Activated CD4-positive, alpha-beta T cell treated with anti-CD3 and anti-CD28 coated beads for 24 hours (primary cell): Measurements from ENCODE around the gene PRG2.
A peak's percentile ranks its signal among the peaks of the same experiment; 100 is the strongest.

ENCODE experiments used
- DNase-seq, 2 donors: peaks; one replicate each; pipeline ENCODE4 v3.0.0-alpha.2; 2020; ENCODE audit warnings: low read depth in 2 of 2

Gene PRG2, protein sequence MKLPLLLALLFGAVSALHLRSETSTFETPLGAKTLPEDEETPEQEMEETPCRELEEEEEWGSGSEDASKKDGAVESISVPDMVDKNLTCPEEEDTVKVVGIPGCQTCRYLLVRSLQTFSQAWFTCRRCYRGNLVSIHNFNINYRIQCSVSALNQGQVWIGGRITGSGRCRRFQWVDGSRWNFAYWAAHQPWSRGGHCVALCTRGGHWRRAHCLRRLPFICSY

GRCh38 chr11:57390535-57390934, at the start of gene PRG2:
TSS of gene PRG2 (minus strand) at chr11:57390650. CDS start at chr11:57389944, 706 bp downstream.
- DNase-seq, result no peak

DNA sequence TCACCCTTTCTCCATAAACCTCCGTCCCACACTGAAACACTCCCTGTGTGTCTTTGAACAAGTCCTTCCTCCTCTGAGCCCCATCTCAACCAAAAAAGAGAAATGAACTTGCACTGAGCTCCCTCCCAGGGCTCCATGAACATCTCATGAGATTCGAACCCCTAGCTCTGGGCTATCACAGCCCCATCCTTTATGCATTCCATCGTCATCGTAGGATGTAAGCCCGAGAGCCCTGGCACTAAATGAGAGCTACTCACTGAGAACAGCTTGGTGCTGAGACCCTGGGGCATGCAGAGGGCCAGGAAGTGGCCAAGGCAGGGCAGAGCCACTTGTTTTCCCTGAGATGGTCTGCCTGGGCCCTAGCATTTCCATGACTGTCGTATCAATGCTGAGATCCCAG, 49.3 kb upstream of the PRG2 start:
- no peak for DNase-seq

DNA sequence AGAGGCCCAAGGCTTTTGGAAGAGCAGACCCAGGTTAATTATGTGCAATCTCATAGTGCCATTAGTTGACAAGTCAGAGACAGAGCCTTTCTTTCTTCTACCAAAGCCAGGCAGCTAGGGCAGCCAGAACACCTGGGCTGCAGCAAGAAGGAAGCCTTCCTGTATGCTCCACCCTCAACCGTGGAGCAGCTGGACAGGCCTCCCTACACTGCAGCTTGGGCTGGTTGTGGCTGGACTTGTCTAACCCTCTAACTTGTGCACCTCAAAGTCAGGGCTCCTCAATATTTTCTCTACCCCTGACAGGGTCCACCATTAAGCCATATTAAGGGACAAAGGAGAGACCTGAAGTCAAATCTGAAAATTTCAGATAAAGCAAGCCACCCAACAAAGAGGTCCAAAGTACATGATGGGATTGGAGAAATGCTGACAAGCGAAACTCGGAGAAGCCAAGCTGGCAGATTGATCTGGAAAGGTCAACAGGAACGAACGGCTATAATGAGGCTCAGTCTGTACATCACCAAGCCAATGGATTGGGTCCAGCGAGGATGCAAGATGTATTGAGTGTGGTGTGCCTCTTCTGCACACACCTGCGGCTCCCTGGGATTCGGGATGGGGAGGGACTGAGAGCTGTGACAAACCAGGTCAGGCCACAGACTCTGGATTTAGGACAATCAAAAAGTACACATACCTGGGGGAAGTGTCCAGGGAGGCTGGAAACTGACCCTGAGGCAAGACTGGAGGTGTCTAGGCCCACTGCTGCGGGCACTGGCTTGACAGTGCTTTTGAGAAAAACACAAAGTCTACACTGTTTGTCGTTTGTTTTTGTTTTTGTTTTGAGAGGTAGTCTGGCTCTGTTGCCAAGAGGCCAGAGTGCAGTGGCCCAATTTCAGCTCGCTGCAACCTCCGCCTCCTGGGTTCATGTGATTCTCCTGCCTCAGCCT, 48.2 kb upstream of the PRG2 start:
- no peak for DNase-seq

DNA sequence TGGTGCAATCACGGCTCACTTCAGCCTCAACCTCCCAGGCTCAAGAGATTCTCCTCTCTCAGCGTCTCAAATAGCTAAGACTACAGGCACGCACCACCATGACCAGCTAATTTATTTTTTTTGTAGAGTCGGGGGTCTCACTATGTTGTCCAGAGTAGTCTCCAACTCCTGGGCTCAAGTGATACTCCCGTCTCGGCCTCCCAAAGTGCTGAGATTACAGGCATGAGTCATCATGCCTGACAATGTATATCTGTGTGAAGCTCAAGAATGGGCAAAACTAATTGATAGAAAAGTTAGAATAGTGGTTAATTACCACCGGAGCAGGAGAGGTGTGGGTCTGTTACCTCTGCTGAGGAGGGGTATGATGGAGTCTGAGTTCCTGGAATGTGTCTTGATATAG, 45.6 kb upstream of the PRG2 start:
- no peak for DNase-seq

DNA sequence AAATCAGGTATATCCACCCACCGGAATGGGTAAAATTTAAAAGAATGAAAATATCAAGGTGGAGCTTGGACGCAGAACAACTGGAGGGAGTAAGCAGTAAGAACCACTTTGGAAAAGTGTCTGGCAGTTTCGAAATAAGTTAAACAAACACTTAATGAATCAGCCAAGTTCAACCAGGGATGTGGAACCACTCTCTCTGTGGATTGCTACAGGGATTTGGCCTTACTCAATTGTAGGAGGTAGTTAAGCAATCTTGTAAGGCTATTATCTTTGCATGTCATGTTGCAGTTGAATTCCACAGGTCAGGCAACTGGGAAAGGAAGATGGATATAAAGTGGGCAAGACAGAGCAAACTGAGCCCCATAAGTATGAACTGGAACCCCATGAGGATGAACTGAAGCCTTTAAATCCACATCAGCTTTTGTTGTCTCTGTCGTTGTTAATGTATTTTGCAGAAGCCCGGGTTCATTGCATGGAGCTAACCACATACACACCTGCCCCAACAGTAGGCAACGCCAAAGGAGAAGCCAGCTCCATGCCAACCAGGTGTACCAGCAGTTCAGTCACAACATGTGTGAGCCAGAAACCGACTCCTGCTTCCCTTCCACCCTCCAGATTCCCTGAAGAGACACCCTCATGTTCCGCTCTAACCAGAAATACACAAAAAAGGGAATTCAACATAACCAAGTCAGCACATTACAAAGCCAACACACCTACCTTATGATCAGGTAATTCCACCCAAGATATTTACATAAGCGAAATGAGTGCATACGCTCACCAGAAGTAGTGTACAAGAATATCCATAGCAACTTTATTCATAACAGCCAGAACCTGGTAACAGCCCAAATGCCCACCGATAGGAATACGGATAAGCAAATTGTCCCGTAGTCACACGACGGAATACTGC, 44.4 kb upstream of the PRG2 start:
- DNase-seq, result no peak

- no peak for DNase-seq
These were observed 42.3 kb upstream of the PRG2 start for GRCh38 chr11:57432714-57433163.

GRCh38 chr11:57432149-57432561, 41.7 kb upstream of the PRG2 start:
- DNase-seq, result no peak

DNA sequence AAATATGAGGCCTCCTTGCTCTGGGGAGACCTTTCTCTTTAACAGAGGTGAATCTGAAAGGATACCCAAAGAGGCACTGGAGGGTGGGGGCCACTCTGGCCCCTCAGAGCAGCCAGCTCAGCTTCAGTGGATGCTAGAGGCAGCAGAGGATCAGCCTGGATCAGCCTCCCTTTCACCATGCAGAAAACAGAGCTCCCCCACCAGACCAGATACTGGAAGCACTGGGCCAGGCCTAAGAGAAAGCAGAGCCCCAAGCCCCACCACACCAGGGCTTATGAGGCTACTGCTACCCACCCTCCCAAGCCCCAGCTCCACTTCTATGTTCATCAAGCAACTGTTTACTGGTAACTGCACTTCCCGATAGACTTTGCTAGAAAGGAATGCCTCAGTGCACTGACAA, 40.5 kb upstream of the PRG2 start:
- DNase-seq, result no peak

DNA sequence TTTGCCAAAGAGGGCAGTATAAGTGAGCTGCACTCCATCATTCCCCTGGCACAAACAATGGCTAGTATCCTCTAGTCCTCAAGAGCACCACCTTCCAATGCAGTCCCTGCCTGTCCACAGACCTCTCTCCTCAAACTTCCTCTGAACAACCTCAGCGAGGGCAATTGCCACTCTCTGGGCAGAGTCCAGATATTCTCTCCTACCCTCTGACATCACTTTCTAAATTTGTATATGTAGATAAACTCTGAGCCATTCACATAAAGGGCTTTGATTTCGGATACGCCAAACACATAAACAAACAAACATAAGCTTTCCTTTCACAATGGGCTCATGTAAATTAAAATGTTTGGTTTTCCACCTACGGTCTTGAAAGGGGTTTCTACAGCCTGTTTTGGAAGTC, 39.5 kb upstream of the PRG2 start:
- no peak for DNase-seq

DNA sequence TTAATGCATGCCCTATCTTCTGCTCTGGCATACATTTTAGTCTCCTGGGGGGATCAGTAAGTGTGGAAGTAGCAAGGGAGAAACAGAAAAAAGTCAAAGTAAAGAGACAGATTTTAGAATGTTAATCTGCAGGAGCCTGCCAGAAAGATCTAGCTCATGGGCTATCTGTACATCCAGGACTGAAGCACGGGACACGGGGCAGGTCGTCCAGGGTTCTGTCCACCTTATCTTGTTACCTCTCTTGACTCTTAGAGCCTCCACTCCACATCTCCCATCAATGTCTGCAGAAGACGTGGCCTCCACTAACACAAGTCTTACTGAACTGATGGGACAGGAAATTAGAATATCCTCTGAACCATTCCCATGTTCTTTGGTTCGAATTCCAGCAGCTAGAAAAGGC, 38.2 kb upstream of the PRG2 start:
- DNase-seq, result no peak

DNA sequence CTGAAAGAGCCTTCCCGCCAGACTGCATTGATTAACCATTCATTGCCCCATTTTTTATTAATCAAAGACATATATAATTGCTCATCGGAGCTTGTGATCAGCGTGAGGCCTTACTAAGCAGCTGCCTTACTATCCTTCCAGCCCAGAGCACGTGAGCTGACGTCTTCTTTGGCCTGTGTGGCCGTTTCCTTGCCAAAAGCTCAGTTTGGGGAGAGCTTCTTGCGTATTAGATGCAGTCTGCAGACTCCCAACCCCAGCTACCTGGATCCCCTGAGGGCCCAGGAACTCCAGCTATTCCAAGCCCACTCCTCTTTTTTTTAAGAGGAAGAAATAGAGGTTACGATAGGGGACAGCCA, 37.3 kb upstream of the PRG2 start:
- DNase-seq, result no peak

DNA sequence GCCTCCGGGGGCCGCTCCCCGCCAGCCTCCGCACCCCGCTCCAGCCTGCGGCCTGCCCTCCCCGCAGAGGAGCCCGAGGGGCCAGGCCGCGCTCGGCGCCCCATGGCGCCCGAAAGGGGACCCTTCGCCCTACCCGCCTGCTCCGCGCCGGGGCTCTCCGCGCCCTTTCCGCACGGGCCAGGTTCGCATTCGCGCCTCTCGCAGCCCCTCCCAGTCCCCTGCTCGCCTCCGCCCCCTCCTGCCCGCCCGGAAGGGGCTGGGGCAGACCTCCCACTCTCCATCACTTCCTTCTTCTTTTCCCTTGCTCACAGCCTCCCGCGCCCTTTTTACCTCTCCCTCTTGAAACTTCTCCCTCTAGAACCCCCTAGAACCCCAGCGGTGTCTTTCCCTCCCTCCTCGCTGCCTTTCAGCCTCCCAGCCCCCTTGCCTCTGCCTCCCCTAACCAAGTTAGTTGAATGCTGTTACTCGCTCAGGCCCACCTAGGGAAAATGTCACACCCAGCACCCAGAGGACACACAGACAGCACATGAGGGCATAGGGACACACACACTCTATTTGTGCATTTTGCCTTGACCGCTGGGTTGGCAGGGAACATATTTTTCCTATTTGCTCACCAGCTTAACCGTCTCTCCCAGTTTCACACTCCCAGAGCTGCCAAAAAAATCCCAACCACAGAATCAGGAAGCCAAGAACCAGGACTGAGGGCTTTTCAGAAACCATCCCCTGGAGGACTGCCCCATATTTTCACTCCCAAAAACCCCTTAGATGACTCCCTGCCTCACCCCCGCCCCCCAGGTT, 36.7 kb upstream of the PRG2 start, which contains the start of gene SLC43A3:
Gene SLC43A3, minus strand, starts transcription at position 193 of the 798 bp plus-strand sequence. CDS start 949 bp downstream, outside the sequence.
- DNase-seq, result peak; percentile 75 to 76

GRCh38 chr11:57426439-57426928, 36.0 kb upstream of the PRG2 start:
- DNase-seq, result no peak

DNA sequence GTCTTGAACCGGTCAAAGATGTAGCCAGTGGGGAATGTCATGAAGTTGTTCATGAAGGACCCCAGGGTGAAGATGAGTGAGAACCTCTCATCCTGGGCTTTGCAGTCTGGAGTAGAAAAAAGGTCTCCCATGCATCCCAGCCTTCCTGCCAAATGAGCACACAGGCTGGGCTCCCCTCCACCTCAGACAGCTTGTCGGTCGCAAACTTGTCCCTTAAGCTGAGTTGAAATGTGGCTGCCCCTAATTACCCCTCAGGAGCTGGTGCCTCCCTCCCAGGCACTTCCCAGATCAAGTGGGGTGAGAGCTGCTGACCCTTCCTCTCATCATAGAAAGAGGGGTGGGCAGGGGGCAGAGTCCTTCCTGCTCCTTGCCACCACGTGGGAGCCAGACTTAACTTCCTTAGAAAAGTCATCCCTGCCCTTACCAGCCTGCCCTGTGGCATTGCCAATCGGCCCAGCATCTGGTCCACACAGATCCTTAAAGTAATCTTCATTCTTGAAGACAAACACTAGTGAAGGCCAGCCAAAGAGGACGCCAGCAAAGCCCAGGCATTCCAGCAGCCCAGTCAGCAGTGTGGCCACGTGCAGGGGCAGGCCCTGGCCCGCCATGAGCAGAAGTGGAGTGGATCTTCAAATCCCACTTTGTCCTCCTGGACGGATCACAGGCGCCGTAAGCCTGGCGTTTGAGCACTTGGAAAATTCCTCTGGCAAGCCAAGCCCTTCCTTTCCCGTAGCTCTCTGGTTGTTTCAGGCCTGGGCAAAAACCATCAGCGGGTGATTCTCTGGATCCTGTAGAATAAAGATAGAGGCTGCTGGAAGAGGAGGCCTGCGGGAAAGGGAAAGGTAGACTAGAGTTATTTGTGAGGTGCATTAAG, 35.4 kb upstream of the PRG2 start:
- no peak for DNase-seq

- peak; percentile 78 to 79 for DNase-seq
These were observed 34.5 kb upstream of the PRG2 start for GRCh38 chr11:57424792-57425564.

DNA sequence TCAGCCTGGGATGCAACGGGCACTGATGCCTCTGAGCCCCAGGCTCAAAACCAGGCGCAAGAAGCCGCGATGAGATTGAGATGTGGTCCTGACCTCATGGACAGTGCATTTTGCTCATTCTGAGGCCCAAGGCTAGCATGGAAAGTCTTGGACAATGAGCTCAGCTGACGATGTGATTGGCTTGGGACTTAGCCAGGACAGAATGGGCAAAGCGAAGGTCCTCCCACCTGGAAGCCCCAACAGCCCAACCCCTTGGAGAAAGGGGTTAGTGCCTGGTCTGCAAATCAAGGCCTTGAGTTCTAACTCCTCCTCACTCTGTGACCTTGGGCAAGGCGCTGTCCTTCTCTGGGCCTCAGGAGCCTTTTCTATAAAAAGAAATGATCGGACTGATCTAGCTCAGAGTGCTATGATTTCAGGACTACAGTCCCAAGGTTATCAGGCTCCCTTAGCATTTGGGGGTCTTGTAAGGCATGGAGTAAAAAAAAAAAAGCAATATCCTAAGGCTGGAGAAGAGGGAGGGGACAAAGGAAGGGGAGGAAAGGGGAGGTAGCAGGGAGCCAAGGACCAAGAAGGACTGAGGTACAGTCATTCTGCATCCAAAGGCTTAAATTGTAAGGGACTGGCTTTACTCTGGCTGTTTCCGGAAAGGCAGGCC, 33.8 kb upstream of the PRG2 start:
- no peak for DNase-seq

- no peak for DNase-seq
These were observed 32.2 kb upstream of the PRG2 start for GRCh38 chr11:57422669-57423068.

DNA sequence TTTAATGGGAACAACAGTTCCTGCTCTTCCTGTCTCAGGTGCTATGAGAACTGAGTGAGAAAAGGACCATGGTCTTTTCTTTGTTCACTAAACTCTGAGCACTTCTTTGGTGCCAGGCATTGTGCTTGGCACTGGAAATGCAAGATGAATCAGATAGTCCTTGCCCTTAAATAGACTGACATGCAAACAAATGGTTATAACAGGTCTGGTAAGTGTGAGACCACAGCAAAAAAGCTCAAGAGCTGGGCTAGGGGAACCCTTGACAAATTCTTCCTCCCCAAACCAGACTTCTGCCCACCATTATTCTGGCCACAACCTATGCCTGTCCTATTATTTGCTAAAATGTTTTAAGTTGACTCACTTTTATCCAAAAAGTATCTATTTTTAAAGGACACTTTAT, 31.4 kb upstream of the PRG2 start:
- DNase-seq, result no peak

DNA sequence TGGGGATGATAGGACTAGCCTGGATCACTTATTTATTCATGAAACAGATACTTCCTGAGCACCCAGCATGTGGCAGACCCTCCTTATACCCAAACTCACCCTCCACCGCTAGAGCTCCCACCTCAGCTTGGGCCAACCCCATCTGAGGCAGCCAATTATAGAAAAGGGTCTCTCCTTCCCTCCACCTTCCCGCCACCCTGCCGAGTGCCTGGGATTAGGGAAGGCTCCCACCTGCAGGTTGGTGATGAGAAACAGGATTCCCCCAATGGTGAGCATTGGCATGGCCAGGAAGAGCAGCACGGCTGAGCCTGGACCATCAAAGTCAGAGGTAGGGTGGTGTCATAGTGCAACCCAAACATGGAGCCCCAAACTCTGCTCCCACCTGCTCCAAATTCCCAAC, 30.6 kb upstream of the PRG2 start:
- no peak for DNase-seq
